Upper lobe of left lung (tissue), 6 donors: ENCODE data around the gene MAGI2. TPM values are rescaled to one million over a fixed set of nuclear protein-coding genes. Genes with fewer than 3 reads are reported as not detected.

Source experiments
- ATAC-seq, 2 donors: fragments of 200-7000 bp; cut with Tn5 transposase; one replicate each; pipeline ENCODE4 v1.9.1; 2022; ENCODE audit warnings: mild to moderate bottlenecking in 2 of 2, moderate library complexity in 2 of 2; ENCODE audit not compliant: low FRiP score in 2 of 2
- DNase-seq, 2 donors: peaks; one replicate each; pipeline ENCODE4 v3.0.0-alpha.2; 2019 to 2020
- H3K27ac ChIP-seq, 4 donors: fragments of 200-600 bp; sonication (generic); one replicate each; pipeline ENCODE4 v1.5.1; 2016 to 2019
- H3K27me3 ChIP-seq, 4 donors: fragments of 200-600 bp; sonication (generic); one replicate each; pipeline ENCODE4 v1.5.1; 2017 to 2019
- H3K36me3 ChIP-seq, 4 donors: fragments of 200-600 bp; sonication (generic); one replicate each; pipeline ENCODE4 v1.5.1; 2016 to 2019
- H3K4me1 ChIP-seq, 4 donors: fragments of 200-600 bp; sonication (generic); one replicate each; pipeline ENCODE4 v1.5.1; 2018 to 2019
- H3K4me3 ChIP-seq, 4 donors: fragments of 200-600 bp; sonication (generic); one replicate each; pipeline ENCODE4 v1.5.1; 2017 to 2019; ENCODE audit warnings: mild to moderate bottlenecking in 2 of 4, moderate library complexity in 1 of 4
- H3K9me3 ChIP-seq, 4 donors: fragments of 200-600 bp; sonication (generic); one replicate each; pipeline ENCODE4 v1.5.1; 2018 to 2019
- CTCF ChIP-seq, 6 experiments: fragments of 450-650 bp in 4 of 6; fragments of 200-600 bp in 2 of 6; sonication (generic) in 2 of 6; IDR thresholded peaks; one replicate each; pipeline ENCODE4 v1.5.1; 2016 to 2019; ENCODE audit warnings: antibody characterized with exemption in 6 of 6
- EP300 ChIP-seq, 4 donors: sonication (generic); formaldehyde crosslinking; IDR thresholded peaks; one replicate each; pipeline ENCODE4 v1.5.1; 2017; ENCODE audit warnings: antibody characterized with exemption in 4 of 4, control low read depth in 2 of 4
- POLR2A ChIP-seq, 4 donors: fragments of 450-650 bp; IDR thresholded peaks; one replicate each; pipeline ENCODE4 v1.5.1; 2016 to 2017; ENCODE audit warnings: antibody characterized with exemption in 4 of 4, mild to moderate bottlenecking in 2 of 4
- POLR2AphosphoS5 ChIP-seq, 2 donors: sonication (generic); formaldehyde crosslinking; IDR thresholded peaks; one replicate each; pipeline ENCODE4 v1.5.1; 2017; ENCODE audit warnings: antibody characterized with exemption in 2 of 2
- WGBS, 2 donors: methylation state at CpG; one replicate each; pipeline ENCODE4 v1.1.5; 2017 to 2018; 5-methylcytosine and 5-hydroxymethylcytosine counted together
- total RNA-seq, 6 donors: library from RNA; depleted of rRNA in 4 of 6; stranded (reverse); fragments of >200 nt in 4 of 6; gene quantifications; one replicate each; pipeline versions ENCODE4 v1.1.0 to v1.2.1, GENCODE V29; 2016 to 2021
- donor health status: DM: no; HTN: no; CAD: no; lungs with moderate emphysema.
- donor health status: DM: no; HTN: yes; CAD: no; lungs with severe emphysema.

MAGI2 gene
- total RNA-seq, 6 donors from 2014 or later, result 7.9 to 84.9 (median 11.8) TPM

DNA sequence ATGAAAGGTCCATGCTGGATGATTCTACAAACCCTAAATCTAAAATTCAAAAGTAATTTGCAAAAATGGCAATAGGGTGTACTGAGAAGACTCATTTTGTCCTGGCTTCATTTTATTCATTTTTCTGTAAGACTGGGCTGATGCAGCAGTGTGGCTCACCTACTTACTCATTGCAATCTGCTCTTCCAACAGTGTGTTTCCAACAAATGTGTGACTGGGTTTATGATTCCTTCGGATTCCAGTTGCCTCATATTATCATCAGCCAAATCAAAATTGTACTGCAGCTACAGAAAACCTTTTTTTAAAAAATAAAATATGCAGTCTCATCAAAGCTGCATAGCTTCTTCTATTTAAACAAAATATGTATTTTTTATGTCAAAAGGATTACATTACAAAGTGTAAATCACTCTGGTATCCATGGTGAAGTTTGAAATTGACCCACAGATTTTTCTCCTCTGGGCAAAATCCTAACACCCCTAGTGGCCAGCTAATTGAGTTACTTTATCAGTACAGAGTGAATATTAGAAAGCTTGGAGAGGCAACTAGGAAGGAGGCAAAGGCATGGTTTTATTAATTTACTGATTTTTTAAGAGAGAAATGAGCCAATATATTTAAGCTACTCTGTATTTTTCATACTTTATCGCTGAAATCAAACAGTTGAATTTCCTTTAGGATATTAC, 390.3 kb downstream of the MAGI2 start:
- Histone ChIP-seq H3K9me3 (no peaks in the 10 kb centered on the region), H3K27ac (no peak overlapping the region), H3K27me3 (no peaks in the 10 kb centered on the region), H3K4me1 (no peaks in the 10 kb centered on the region), H3K4me3 (no peak overlapping the region), H3K36me3 (no peaks in the 10 kb centered on the region)
- WGBS, 2 donors, result 67 to 70% methylated on average over 2 of the region's 2 CpGs
- TF ChIP-seq CTCF (IDR thresholded peaks at IDR 0.05) (no peak), POLR2AphosphoS5 (IDR thresholded peaks at IDR 0.05) (no peak), POLR2A (IDR thresholded peaks at IDR 0.05) (no peak), EP300 (IDR thresholded peaks at IDR 0.05) (no peak)
- ATAC-seq (no peak), DNase-seq (no peak)

DNA sequence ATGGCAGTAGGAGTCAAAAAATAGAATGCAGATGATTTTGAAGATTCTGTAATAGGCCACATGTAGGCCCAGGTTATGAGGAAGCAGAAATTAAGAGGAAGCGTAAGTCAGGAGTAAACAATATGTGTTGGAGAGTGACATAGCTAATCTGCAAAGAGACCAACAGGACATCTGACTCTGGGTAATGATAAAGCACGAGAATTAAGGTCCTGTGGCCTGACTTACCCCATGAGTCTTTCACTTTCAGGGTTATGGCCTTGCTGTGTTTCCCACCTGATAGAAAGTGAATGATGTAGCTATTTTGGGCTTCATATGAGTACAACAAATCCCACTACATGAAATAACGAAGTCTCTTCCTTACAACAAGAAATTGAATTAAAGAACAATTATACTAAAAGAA, 393.0 kb downstream of the MAGI2 start:
- DNase-seq (no peak), ATAC-seq (no peak)
- H3K4me3 ChIP-seq, result no peak overlapping the region
- no peaks in the 10 kb centered on the region for H3K36me3 ChIP-seq
- 83% methylated on average over 3 of the region's 3 CpGs for WGBS, 2 donors
- H3K9me3 ChIP-seq, result no peaks in the 10 kb centered on the region
- TF ChIP-seq POLR2A (IDR thresholded peaks at IDR 0.05) (no peak), POLR2AphosphoS5 (IDR thresholded peaks at IDR 0.05) (no peak), CTCF (IDR thresholded peaks at IDR 0.05) (no peak), EP300 (IDR thresholded peaks at IDR 0.05) (no peak)
- no peak overlapping the region for H3K27ac ChIP-seq
- no peaks in the 10 kb centered on the region for H3K27me3 ChIP-seq
- H3K4me1 ChIP-seq, result no peaks in the 10 kb centered on the region

GRCh38 chr7:79055722-79056415, 397.6 kb downstream of the MAGI2 start:
- H3K27me3 ChIP-seq, result no peaks in the 10 kb centered on the region
- no peaks in the 10 kb centered on the region for H3K36me3 ChIP-seq
- ATAC-seq (no peak), DNase-seq (no peak)
- TF ChIP-seq CTCF (IDR thresholded peaks at IDR 0.05), result no peak
- no peak for TF ChIP-seq EP300 (IDR thresholded peaks at IDR 0.05)
- TF ChIP-seq POLR2AphosphoS5 (IDR thresholded peaks at IDR 0.05), result no peak
- TF ChIP-seq POLR2A (IDR thresholded peaks at IDR 0.05), result no peak
- H3K4me3 ChIP-seq, result no peak overlapping the region
- no peak overlapping the region for H3K27ac ChIP-seq
- H3K9me3 ChIP-seq, result no peaks in the 10 kb centered on the region
- WGBS, 2 donors, result 64 to 69% methylated on average over 6 of the region's 6 CpGs
- no peaks in the 10 kb centered on the region for H3K4me1 ChIP-seq

DNA sequence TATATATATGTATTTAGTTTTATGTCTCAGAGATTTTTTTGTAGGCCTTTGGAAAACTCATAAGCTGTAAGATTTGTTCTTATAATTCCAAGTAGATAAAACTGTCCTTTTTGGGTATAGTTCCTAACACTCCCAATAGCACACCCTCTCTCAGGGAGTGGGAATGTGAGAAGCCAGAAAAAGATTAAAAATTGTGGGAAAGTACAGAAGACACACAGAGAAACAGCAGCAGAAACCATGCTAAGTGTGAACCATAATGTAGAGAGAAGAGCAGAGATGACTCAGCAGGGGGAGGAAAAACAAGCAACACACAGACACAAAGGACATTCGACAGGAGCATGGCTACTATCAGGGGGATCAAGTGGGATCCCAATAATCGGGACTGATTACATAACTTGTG, 401.6 kb downstream of the MAGI2 start:
- TF ChIP-seq CTCF (IDR thresholded peaks at IDR 0.05) (no peak), POLR2A (IDR thresholded peaks at IDR 0.05) (no peak)
- Histone ChIP-seq H3K36me3 (no peaks in the 10 kb centered on the region), H3K4me3 (no peak overlapping the region), H3K27me3 (no peaks in the 10 kb centered on the region), H3K9me3 (no peaks in the 10 kb centered on the region), H3K4me1 (no peaks in the 10 kb centered on the region), H3K27ac (no peak overlapping the region)
- DNase-seq, result no peak
- WGBS, 2 donors, result 75 to 85% methylated on average over 2 of the region's 2 CpGs
- ATAC-seq, result no peak

GRCh38 chr7:79050603-79051002, 402.9 kb downstream of the MAGI2 start:
- no peaks in the 10 kb centered on the region for H3K9me3 ChIP-seq
- ATAC-seq (no peak), DNase-seq (no peak)
- H3K36me3 ChIP-seq, result no peaks in the 10 kb centered on the region
- no peaks in the 10 kb centered on the region for H3K27me3 ChIP-seq
- no peaks in the 10 kb centered on the region for H3K4me1 ChIP-seq
- no peak overlapping the region for H3K27ac ChIP-seq
- H3K4me3 ChIP-seq, result no peak overlapping the region
- WGBS, 2 donors, result 75 to 79% methylated on average over 5 of the region's 5 CpGs
- TF ChIP-seq POLR2A (IDR thresholded peaks at IDR 0.05), result no peak
- no peak for TF ChIP-seq POLR2AphosphoS5 (IDR thresholded peaks at IDR 0.05)
- TF ChIP-seq CTCF (IDR thresholded peaks at IDR 0.05), result no peak
- no peak for TF ChIP-seq EP300 (IDR thresholded peaks at IDR 0.05)
